Measurements from ENCODE around the gene CDCA3. TPM values are rescaled to one million over a fixed set of nuclear protein-coding genes. Genes with fewer than 3 reads are reported as not detected.
"Not testable (repeated sequence)": the region's sequence is repeated elsewhere in the genome, so short reads cannot be mapped to it uniquely, and the experiment has no call there.

Gene CDCA3
- total RNA-seq, 1 experiment from 2014 or later, result 61.8 TPM

GRCh38 chr12:6887460-6887859 is 36.4 kb upstream of the CDCA3 start (continued):
- TF ChIP-seq ZSCAN18 (CRISPR knock-in tag; IDR thresholded peaks at IDR 0.05) (no peak), EMX1 (CRISPR knock-in tag; IDR thresholded peaks at IDR 0.05) (no peak), TP53 (CRISPR knock-in tag; IDR thresholded peaks at IDR 0.05) (no peak), USF1 (CRISPR knock-in tag; IDR thresholded peaks at IDR 0.05) (no peak), ZNF425 (CRISPR knock-in tag; conservative IDR thresholded peaks at IDR 0.05) (no peak), ETV6 (CRISPR knock-in tag; IDR thresholded peaks at IDR 0.05) (no peak), AFF4 (CRISPR knock-in tag; IDR thresholded peaks at IDR 0.05; ENCODE audit: borderline replicate concordance) (no peak), TEAD1 (CRISPR knock-in tag; IDR thresholded peaks at IDR 0.05) (no peak), ZNF396 (CRISPR knock-in tag; IDR thresholded peaks at IDR 0.05; ENCODE audit: borderline replicate concordance) (no peak), ZNF532 (CRISPR knock-in tag; IDR thresholded peaks at IDR 0.05; ENCODE audit: borderline replicate concordance) (no peak), STAT6 (CRISPR knock-in tag; conservative IDR thresholded peaks at IDR 0.05; ENCODE audit: low read depth) (no peak)

GRCh38 chr12:6886206-6886999 is 35.3 kb upstream of the CDCA3 start:
- ATAC-seq; H3K27me3 Mint-ChIP-seq (ENCODE audit: low read depth); DNase-seq (ENCODE audit: low spot score); H3K9me3 Mint-ChIP-seq; POLR2A ChIA-PET; H3K36me3 Mint-ChIP-seq: not testable (repeated sequence)
- H3K4me1 Mint-ChIP-seq, result peaks cover 46% of the 10 kb centered on the region
- H3K27ac Mint-ChIP-seq, result peak overlapping the region; percentile 98
- CTCF ChIA-PET, result interaction anchor here (1.1 to 2.2 kb wide), 3 partner anchors 14 to 17 kb away, joined by 3 to 15 read pairs (median 11); partner anchors contain the start of gene SPSB2
- H3K4me3 Mint-ChIP-seq, result peak overlapping the region; percentile 48; the same call in 1 of the 2 replicates
